Brain microvascular endothelial cell (primary cell): ENCODE results near the gene LLGL2.

ENCODE experiments used
- DNase-seq: peaks from one replicate; pipeline ENCODE4 v3.0.0-alpha.2; 2020
- H3K27ac ChIP-seq: fragments of 250-450 bp; sonication (Bioruptor Pico); 2 replicates; pipeline ENCODE4 v1.5.1; 2020; ENCODE audit warnings: mild to moderate bottlenecking, moderate library complexity
- H3K27me3 ChIP-seq: fragments of 250-450 bp; sonication (Bioruptor Pico); replicated peaks from 2 replicates; pipeline ENCODE4 v1.5.1; 2020; ENCODE audit warnings: mild to moderate bottlenecking
- H3K36me3 ChIP-seq: fragments of 250-450 bp; sonication (Bioruptor Pico); replicated peaks from 2 replicates; pipeline ENCODE4 v1.5.1; 2020; ENCODE audit warnings: mild to moderate bottlenecking
- H3K4me3 ChIP-seq: 2 replicates; pipeline ENCODE4 v1.5.1; 2011; ENCODE audit warnings: low read depth, mild to moderate bottlenecking, control low read depth, low read length, moderate library complexity
- CTCF ChIP-seq: IDR thresholded peaks from 2 replicates; pipeline ENCODE4 v1.5.1; 2011; ENCODE audit warnings: low read depth, mild to moderate bottlenecking, moderate library complexity, low read length, control low read depth, inconsistent platforms; ENCODE audit errors: missing control alignments
- in situ Hi-C: cut with HindIII; loops from 2 replicates; pipeline ENCODE4 v1.10.0; 2017; ENCODE audit warnings: low sequenced_read_pairs, low pct_ligation_motif_present

Gene LLGL2

GRCh38 chr17:75500419-75501216 is 24.9 kb upstream of the LLGL2 start:
- no peak for DNase-seq
- TF ChIP-seq CTCF: no peak
- Histone ChIP-seq H3K27me3 (no peaks in the 10 kb centered on the region), H3K36me3 (peaks cover 18% of the 10 kb centered on the region), H3K27ac (no peak overlapping the region), H3K4me3 (no peak overlapping the region)
- in situ Hi-C loops: no loop called here

GRCh38 chr17:75501378-75502071 is 24.0 kb upstream of the LLGL2 start:
- DNase-seq: no peak
- no peak for TF ChIP-seq CTCF
- H3K27me3 ChIP-seq: no peaks in the 10 kb centered on the region
- H3K36me3 ChIP-seq: peaks cover 12% of the 10 kb centered on the region
- no peak overlapping the region for H3K4me3 ChIP-seq
- in situ Hi-C loops: no loop called here
- no peak overlapping the region for H3K27ac ChIP-seq

- TF ChIP-seq CTCF: no peak
- Histone ChIP-seq H3K4me3 (no peak overlapping the region), H3K36me3 (peaks cover 10% of the 10 kb centered on the region)
Observed at GRCh38 chr17:75502072-75502720, 23.3 kb upstream of the LLGL2 start.

GRCh38 chr17:75502721-75503329 is 22.7 kb upstream of the LLGL2 start:
- no peak for TF ChIP-seq CTCF
- H3K36me3 ChIP-seq: peaks cover 9% of the 10 kb centered on the region
- DNase-seq: no peak
- in situ Hi-C loops: no loop called here
- no peak overlapping the region for H3K27ac ChIP-seq
- no peak overlapping the region for H3K4me3 ChIP-seq
- no peaks in the 10 kb centered on the region for H3K27me3 ChIP-seq

More at GRCh38 chr17:75502072-75502720, 23.3 kb upstream of the LLGL2 start:
- in situ Hi-C loops: no loop called here
- H3K27me3 ChIP-seq: no peaks in the 10 kb centered on the region
- DNase-seq: no peak
- no peak overlapping the region for H3K27ac ChIP-seq

- in situ Hi-C loops: no loop called here
- no peak for DNase-seq
- Histone ChIP-seq H3K4me3 (no peak overlapping the region), H3K36me3 (peaks cover 3% of the 10 kb centered on the region), H3K27ac (no peak overlapping the region), H3K27me3 (no peaks in the 10 kb centered on the region)
- TF ChIP-seq CTCF: no peak
Observed at GRCh38 chr17:75503337-75503950, 22.1 kb upstream of the LLGL2 start.
